ENCODE results near the gene GPR35.
"Not testable (repeated sequence)": the region's sequence is repeated elsewhere in the genome, so short reads cannot be mapped to it uniquely, and the experiment has no call there.

Gene GPR35

DNA sequence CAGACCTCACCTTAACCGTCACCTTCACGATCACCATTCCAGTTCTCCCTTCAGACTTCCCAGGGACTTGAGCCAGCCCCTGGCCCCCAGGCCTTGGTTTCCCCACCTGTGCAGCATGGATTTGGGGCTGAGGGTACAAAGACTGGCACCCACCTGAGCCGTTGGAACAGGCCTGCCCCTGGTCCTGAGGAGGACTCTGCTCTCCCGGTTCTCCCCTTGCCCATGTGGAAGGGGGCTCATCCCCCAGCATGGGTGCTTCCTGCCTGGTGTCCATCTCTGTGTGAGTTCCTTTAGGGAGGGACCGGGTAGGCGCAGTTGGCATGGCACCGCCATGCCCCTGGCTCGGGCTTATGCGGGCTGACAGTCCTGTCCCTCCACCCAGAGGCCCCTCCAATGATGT, 10.9 kb upstream of the GPR35 start:
- peaks cover 0 to 8% (median 0%) of the 10 kb centered on the region in 5 donors for H3K9me3 ChIP-seq (ENCODE audit: control insufficient read depth in 5 of 5, low read length in 5 of 5)
- H3K9ac ChIP-seq (ENCODE audit: low read length in 5 of 5): no peak overlapping the region
- peaks cover 0 to 8% (median 0%) of the 10 kb centered on the region in 5 donors for H3K4me1 ChIP-seq (ENCODE audit: control insufficient read depth in 5 of 5, insufficient read depth in 5 of 5, low read length in 5 of 5)
- H3K36me3 ChIP-seq (ENCODE audit: control insufficient read depth in 5 of 5, insufficient read depth in 5 of 5, low read length in 5 of 5): no peaks in the 10 kb centered on the region
- H3K4me3 ChIP-seq (ENCODE audit: low read depth in 1 of 5, low read length in 5 of 5): no peak overlapping the region
- H3K27me3 ChIP-seq (ENCODE audit: control insufficient read depth in 5 of 5, insufficient read depth in 4 of 5, low read length in 5 of 5): no peaks in the 10 kb centered on the region
- H3K27ac ChIP-seq (ENCODE audit: low read depth, low read length): no peak overlapping the region

DNA sequence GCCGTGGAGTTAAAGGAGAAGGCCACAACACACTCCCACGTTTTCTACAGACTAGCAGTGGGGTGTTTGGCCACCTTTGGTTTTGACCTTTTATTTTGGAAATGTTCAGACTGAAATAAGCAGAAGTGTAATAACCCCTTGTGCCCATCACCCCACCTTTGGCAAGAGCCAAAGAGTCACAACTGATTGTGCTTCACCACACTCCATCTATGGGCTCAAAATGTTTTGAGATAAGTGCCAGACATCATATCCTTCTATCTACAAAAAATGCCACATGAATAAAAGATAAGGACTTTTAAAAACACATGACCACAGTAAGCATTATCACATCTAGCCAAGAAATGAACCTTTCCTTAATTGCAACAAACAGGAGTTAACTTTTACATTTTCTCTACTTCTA, 9.9 kb upstream of the GPR35 start:
- no peak overlapping the region for H3K9ac ChIP-seq (ENCODE audit: low read length in 5 of 5)
- H3K4me1 ChIP-seq (ENCODE audit: control insufficient read depth in 5 of 5, insufficient read depth in 5 of 5, low read length in 5 of 5): peaks cover 0 to 8% (median 0%) of the 10 kb centered on the region in 5 donors
- no peaks in the 10 kb centered on the region for H3K36me3 ChIP-seq (ENCODE audit: control insufficient read depth in 5 of 5, insufficient read depth in 5 of 5, low read length in 5 of 5)
- peaks cover 0 to 8% (median 0%) of the 10 kb centered on the region in 5 donors for H3K9me3 ChIP-seq (ENCODE audit: control insufficient read depth in 5 of 5, low read length in 5 of 5)
- H3K27me3 ChIP-seq (ENCODE audit: control insufficient read depth in 5 of 5, insufficient read depth in 4 of 5, low read length in 5 of 5): no peaks in the 10 kb centered on the region
- no peak overlapping the region for H3K4me3 ChIP-seq (ENCODE audit: low read depth in 1 of 5, low read length in 5 of 5)
- H3K27ac ChIP-seq (ENCODE audit: low read depth, low read length): no peak overlapping the region

DNA sequence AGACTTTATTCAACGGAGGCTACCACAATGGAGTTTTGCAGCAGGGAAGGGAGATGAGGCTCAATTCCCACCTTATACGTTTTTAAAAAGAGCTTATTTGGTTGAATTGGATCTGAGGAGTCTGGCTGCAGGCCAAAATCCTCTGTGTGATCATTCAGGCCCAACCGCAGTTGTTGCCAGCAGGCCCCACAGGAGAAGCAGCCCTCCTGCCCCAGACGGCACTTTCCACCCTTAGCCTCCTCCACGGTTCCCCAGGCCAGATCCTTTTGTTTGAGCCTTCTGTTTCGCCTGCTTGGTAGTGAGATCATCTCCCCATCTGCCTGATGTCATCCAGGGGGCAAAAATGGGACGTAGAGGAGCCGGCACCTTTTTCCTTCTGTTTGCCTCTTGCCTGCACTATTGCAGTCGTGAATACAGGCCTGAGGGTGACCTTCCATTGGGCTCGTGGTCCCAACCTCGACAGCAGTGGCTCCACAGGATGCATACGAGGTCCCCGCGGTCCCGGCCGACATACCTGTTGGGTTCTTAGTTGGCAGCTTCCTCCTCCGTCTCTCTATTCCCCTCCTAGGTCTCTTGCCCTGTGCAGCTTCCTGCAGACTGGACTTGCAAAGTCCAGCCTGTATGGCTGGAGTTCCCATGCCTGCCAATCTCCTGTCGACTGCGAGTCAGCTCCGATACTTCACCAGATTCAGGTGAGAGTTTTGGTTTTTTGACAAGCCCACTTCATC, 9.3 kb upstream of the GPR35 start:
- no peak overlapping the region for H3K4me3 ChIP-seq (ENCODE audit: low read depth in 1 of 5, low read length in 5 of 5)
- no peaks in the 10 kb centered on the region for H3K36me3 ChIP-seq (ENCODE audit: control insufficient read depth in 5 of 5, insufficient read depth in 5 of 5, low read length in 5 of 5)
- no peaks in the 10 kb centered on the region for H3K27me3 ChIP-seq (ENCODE audit: control insufficient read depth in 5 of 5, insufficient read depth in 4 of 5, low read length in 5 of 5)
- peaks cover 0 to 8% (median 0%) of the 10 kb centered on the region in 5 donors for H3K9me3 ChIP-seq (ENCODE audit: control insufficient read depth in 5 of 5, low read length in 5 of 5)
- H3K9ac ChIP-seq (ENCODE audit: low read length in 5 of 5): no peak overlapping the region
- H3K27ac ChIP-seq (ENCODE audit: low read depth, low read length): no peak overlapping the region
- peaks cover 0 to 8% (median 0%) of the 10 kb centered on the region in 5 donors for H3K4me1 ChIP-seq (ENCODE audit: control insufficient read depth in 5 of 5, insufficient read depth in 5 of 5, low read length in 5 of 5)

DNA sequence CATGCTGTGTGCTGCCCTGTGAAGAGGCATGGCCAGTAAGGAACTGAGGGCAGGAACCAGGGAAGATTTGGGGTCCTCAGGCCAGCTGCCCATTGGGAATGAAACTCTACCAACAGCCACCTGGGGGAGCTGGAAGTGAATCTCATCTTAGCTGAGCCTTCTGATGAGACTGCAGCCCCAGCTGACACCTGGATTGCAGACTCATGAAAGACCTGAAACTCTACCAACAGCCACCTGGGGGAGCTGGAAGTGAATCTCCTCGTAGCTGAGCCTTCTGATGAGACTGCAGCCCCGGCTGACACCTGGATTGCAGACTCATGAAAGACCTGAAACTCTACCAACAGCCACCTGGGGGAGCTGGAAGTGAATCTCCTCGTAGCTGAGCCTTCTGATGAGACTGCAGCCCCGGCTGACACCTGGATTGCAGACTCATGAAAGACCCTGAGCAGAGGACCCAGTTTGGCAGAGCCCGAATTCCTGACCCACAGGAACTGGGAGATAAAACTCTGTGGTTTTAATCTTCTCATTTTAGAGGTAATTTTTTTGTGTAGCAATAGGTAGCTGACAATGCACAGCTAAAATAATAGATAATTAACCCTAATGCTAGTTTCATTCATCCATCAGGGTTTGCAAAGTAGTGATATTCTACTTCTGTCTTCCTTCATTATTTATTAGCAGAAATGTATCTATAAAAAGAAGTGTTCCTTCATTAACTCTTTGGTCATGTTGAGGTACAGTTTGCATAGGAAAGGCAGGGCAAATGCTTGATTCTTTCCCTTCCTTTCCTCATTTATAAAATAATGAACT, 8.2 kb upstream of the GPR35 start:
- not testable (repeated sequence) for H3K4me1 ChIP-seq (ENCODE audit: control insufficient read depth in 5 of 5, insufficient read depth in 5 of 5, low read length in 5 of 5); H3K9ac ChIP-seq (ENCODE audit: low read length in 5 of 5); H3K36me3 ChIP-seq (ENCODE audit: control insufficient read depth in 5 of 5, insufficient read depth in 5 of 5, low read length in 5 of 5); H3K27me3 ChIP-seq (ENCODE audit: control insufficient read depth in 5 of 5, insufficient read depth in 4 of 5, low read length in 5 of 5); H3K9me3 ChIP-seq (ENCODE audit: control insufficient read depth in 5 of 5, low read length in 5 of 5); H3K4me3 ChIP-seq (ENCODE audit: low read depth in 1 of 5, low read length in 5 of 5); H3K27ac ChIP-seq (ENCODE audit: low read depth, low read length)

- H3K27me3 ChIP-seq (ENCODE audit: control insufficient read depth in 5 of 5, insufficient read depth in 4 of 5, low read length in 5 of 5): peaks cover 0 to 6% (median 0%) of the 10 kb centered on the region in 5 donors
- no peaks in the 10 kb centered on the region for H3K36me3 ChIP-seq (ENCODE audit: control insufficient read depth in 5 of 5, insufficient read depth in 5 of 5, low read length in 5 of 5)
- H3K9me3 ChIP-seq (ENCODE audit: control insufficient read depth in 5 of 5, low read length in 5 of 5): peaks cover 0 to 8% (median 0%) of the 10 kb centered on the region in 5 donors
- H3K4me3 ChIP-seq (ENCODE audit: low read depth in 1 of 5, low read length in 5 of 5): no peak overlapping the region
- no peak overlapping the region for H3K9ac ChIP-seq (ENCODE audit: low read length in 5 of 5)
- H3K27ac ChIP-seq (ENCODE audit: low read depth, low read length): no peak overlapping the region
- H3K4me1 ChIP-seq (ENCODE audit: control insufficient read depth in 5 of 5, insufficient read depth in 5 of 5, low read length in 5 of 5): peaks cover 0 to 4% (median 0%) of the 10 kb centered on the region in 5 donors
Measured at GRCh38 chr2:240618776-240619175, 6.5 kb upstream of the GPR35 start.

GRCh38 chr2:240619506-240620148, 5.7 kb upstream of the GPR35 start:
- Histone ChIP-seq H3K27ac (ENCODE audit: low read depth, low read length) (no peak overlapping the region), H3K9ac (ENCODE audit: low read length in 5 of 5) (no peak overlapping the region), H3K4me3 (ENCODE audit: low read depth in 1 of 5, low read length in 5 of 5) (no peak overlapping the region), H3K36me3 (ENCODE audit: control insufficient read depth in 5 of 5, insufficient read depth in 5 of 5, low read length in 5 of 5) (no peaks in the 10 kb centered on the region), H3K9me3 (ENCODE audit: control insufficient read depth in 5 of 5, low read length in 5 of 5) (peaks cover 0 to 8% (median 0%) of the 10 kb centered on the region in 5 donors), H3K27me3 (ENCODE audit: control insufficient read depth in 5 of 5, insufficient read depth in 4 of 5, low read length in 5 of 5) (peaks cover 0 to 6% (median 0%) of the 10 kb centered on the region in 5 donors), H3K4me1 (ENCODE audit: control insufficient read depth in 5 of 5, insufficient read depth in 5 of 5, low read length in 5 of 5) (peaks cover 0 to 8% (median 3%) of the 10 kb centered on the region in 5 donors)

DNA sequence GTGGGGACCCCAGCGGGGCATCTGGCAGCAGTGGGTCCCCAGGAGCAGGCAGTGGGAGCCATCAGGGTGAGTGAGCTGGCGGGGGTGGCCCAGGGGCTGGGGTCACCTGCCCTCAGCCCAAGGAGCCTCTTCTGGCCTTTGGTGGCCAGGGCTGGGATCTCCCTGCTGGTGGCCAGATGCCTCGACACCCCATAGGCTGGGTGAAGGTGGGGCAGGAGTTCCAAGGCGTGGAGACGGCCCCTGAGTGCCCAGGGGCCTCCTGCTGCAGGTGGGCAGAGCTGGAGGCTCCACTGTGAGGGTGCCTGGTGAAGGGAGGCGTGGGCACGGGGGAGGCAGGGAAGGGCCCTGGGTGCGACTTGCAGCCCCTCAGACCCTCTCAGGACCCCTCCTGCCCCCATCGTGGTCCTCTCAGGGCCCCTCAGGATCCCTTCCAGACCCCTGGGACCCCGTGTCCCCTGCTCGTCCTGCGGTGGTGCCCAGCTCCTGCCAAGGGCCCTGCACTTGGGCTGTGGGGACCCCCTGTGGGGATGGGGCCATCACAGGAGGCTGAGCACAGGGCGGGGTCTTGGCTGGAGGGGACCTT, 5.0 kb upstream of the GPR35 start:
- Histone ChIP-seq H3K4me1 (ENCODE audit: control insufficient read depth in 5 of 5, insufficient read depth in 5 of 5, low read length in 5 of 5) (peaks cover 0 to 14% (median 3%) of the 10 kb centered on the region in 5 donors), H3K36me3 (ENCODE audit: control insufficient read depth in 5 of 5, insufficient read depth in 5 of 5, low read length in 5 of 5) (no peaks in the 10 kb centered on the region), H3K9me3 (ENCODE audit: control insufficient read depth in 5 of 5, low read length in 5 of 5) (peaks cover 0 to 8% (median 0%) of the 10 kb centered on the region in 5 donors), H3K9ac (ENCODE audit: low read length in 5 of 5) (no peak overlapping the region), H3K27me3 (ENCODE audit: control insufficient read depth in 5 of 5, insufficient read depth in 4 of 5, low read length in 5 of 5) (peaks cover 0 to 6% (median 0%) of the 10 kb centered on the region in 5 donors), H3K4me3 (ENCODE audit: low read depth in 1 of 5, low read length in 5 of 5) (no peak overlapping the region), H3K27ac (ENCODE audit: low read depth, low read length) (no peak overlapping the region)

DNA sequence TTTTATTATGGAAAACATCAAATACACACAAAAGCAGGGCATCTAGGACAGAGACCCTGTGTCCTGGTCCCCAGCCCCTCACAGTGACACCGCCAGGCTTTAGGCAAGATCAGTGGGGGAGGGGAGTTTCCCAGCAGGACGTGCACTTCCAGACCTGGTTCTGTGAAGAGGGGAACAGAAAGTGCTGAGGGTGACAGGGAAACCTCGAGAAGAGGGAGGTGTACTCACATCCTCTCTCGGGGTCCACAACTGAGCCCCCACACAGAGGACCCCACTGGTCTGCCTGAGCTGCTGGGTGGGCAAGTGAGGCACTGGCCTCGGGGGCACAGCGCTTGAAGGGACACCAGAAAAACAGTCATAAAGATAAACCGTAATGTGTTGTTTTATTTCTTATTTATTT, 4.4 kb upstream of the GPR35 start:
- H3K27ac ChIP-seq (ENCODE audit: low read depth, low read length): no peak overlapping the region
- H3K36me3 ChIP-seq (ENCODE audit: control insufficient read depth in 5 of 5, insufficient read depth in 5 of 5, low read length in 5 of 5): no peaks in the 10 kb centered on the region
- no peak overlapping the region for H3K4me3 ChIP-seq (ENCODE audit: low read depth in 1 of 5, low read length in 5 of 5)
- H3K27me3 ChIP-seq (ENCODE audit: control insufficient read depth in 5 of 5, insufficient read depth in 4 of 5, low read length in 5 of 5): peaks cover 0 to 6% (median 2%) of the 10 kb centered on the region in 5 donors
- peaks cover 0 to 8% (median 0%) of the 10 kb centered on the region in 5 donors for H3K9me3 ChIP-seq (ENCODE audit: control insufficient read depth in 5 of 5, low read length in 5 of 5)
- no peak overlapping the region for H3K9ac ChIP-seq (ENCODE audit: low read length in 5 of 5)
- H3K4me1 ChIP-seq (ENCODE audit: control insufficient read depth in 5 of 5, insufficient read depth in 5 of 5, low read length in 5 of 5): peaks cover 0 to 16% (median 5%) of the 10 kb centered on the region in 5 donors

DNA sequence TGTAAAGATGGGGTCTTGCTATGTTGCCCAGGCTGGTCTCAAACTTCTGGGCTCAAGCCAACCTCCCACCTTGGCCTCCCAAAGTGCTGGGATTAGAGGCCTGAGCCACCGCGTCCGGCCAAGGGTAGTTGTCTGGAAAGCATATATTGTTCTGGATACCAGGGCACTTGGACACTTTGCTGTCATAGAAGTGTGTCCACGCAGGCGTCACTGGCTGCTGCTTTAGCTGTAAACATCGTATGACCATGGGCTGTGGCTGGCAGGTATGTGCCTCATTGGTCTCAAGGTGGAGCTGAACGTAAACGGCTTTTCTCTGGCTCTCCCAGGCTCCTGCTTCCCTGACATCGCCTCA, 3.2 kb upstream of the GPR35 start:
- H3K27me3 ChIP-seq (ENCODE audit: control insufficient read depth in 5 of 5, insufficient read depth in 4 of 5, low read length in 5 of 5): peaks cover 0 to 6% (median 3%) of the 10 kb centered on the region in 5 donors
- H3K27ac ChIP-seq (ENCODE audit: low read depth, low read length): no peak overlapping the region
- H3K4me1 ChIP-seq (ENCODE audit: control insufficient read depth in 5 of 5, insufficient read depth in 5 of 5, low read length in 5 of 5): peaks cover 0 to 22% (median 8%) of the 10 kb centered on the region in 5 donors
- peaks cover 0 to 6% (median 0%) of the 10 kb centered on the region in 5 donors for H3K9me3 ChIP-seq (ENCODE audit: control insufficient read depth in 5 of 5, low read length in 5 of 5)
- no peak overlapping the region for H3K4me3 ChIP-seq (ENCODE audit: low read depth in 1 of 5, low read length in 5 of 5)
- no peak overlapping the region for H3K9ac ChIP-seq (ENCODE audit: low read length in 5 of 5)
- H3K36me3 ChIP-seq (ENCODE audit: control insufficient read depth in 5 of 5, insufficient read depth in 5 of 5, low read length in 5 of 5): no peaks in the 10 kb centered on the region
